Lung (tissue), 12 donors: ENCODE results near the gene NDUFA5. TPM values are rescaled to one million over a fixed set of nuclear protein-coding genes. Genes with fewer than 3 reads are reported as not detected.

Experiments used
- ATAC-seq: fragments of 200-7000 bp; cut with Tn5 transposase; one replicate; pipeline ENCODE4 v1.9.1; 2020; ENCODE audit warnings: moderate number of reproducible peaks; ENCODE audit not compliant: insufficient read depth, low FRiP score
- DNase-seq, 3 donors: peaks; one replicate each; pipeline ENCODE4 v3.0.0-alpha.2; 2013 to 2017
- H3K27ac ChIP-seq, 2 donors: one replicate each; pipeline ENCODE4 v1.5.1; 2013; ENCODE audit warnings: mild to moderate bottlenecking in 2 of 2, moderate library complexity in 2 of 2, control low read depth in 1 of 2, inconsistent platforms in 1 of 2, low read depth in 1 of 2, low read length in 1 of 2
- H3K27me3 ChIP-seq, 3 donors: one replicate each; pipeline ENCODE4 v1.5.1; 2013; ENCODE audit warnings: low read length in 2 of 3; ENCODE audit not compliant: control insufficient read depth in 3 of 3, insufficient read depth in 3 of 3
- H3K36me3 ChIP-seq, 4 donors: one replicate each; pipeline ENCODE4 v1.5.1; 2013; ENCODE audit warnings: low read length in 4 of 4, mild to moderate bottlenecking in 1 of 4, moderate library complexity in 1 of 4; ENCODE audit not compliant: control insufficient read depth in 4 of 4, insufficient read depth in 4 of 4
- H3K4me1 ChIP-seq, 5 donors: one replicate each; pipeline ENCODE4 v1.5.1; 2013; ENCODE audit warnings: low read length in 5 of 5, mild to moderate bottlenecking in 2 of 5, moderate library complexity in 1 of 5; ENCODE audit not compliant: control insufficient read depth in 5 of 5, insufficient read depth in 5 of 5
- H3K4me3 ChIP-seq: one replicate; pipeline ENCODE4 v1.5.1; 2013; ENCODE audit warnings: mild to moderate bottlenecking, control low read depth, moderate library complexity
- H3K9ac ChIP-seq, 2 donors: one replicate each; pipeline ENCODE4 v1.5.1; 2013; ENCODE audit warnings: low read length in 2 of 2, control low read depth in 1 of 2; ENCODE audit not compliant: insufficient read depth in 1 of 2
- H3K9me3 ChIP-seq, 4 donors: one replicate each; pipeline ENCODE4 v1.5.1; 2013; ENCODE audit warnings: low read length in 3 of 4, mild to moderate bottlenecking in 1 of 4, moderate library complexity in 1 of 4; ENCODE audit not compliant: control insufficient read depth in 4 of 4, insufficient read depth in 3 of 4
- CTCF ChIP-seq: IDR thresholded peaks from 2 replicates; pipeline ENCODE4 v1.5.1; 2012; ENCODE audit warnings: mild to moderate bottlenecking; ENCODE audit errors: control extremely low read depth, extremely low read depth
- WGBS, 2 donors: extraction: QIAGEN DNeasy Blood & Tissue Kit; methylation state at CpG; one replicate each; pipeline ENCODE4 v1.1.7; 2013; 5-methylcytosine and 5-hydroxymethylcytosine counted together
- polyA plus RNA-seq, 2 donors: library from polyadenylated mRNA; stranded (reverse); fragments of 200-250 nt; gene quantifications; one replicate each; pipeline ENCODE4 v1.2.1, GENCODE V29; 2013
- total RNA-seq, 2 donors: library from RNA; depleted of rRNA in 1 of 2; stranded (reverse); fragments of >200 nt in 1 of 2; gene quantifications; one replicate each; pipeline ENCODE4 v1.2.1, GENCODE V29; 2014 to 2021
- donor health status: control.
- donor health status: control.
- donor health status: Bipolar disorder and iron deficiency.
- donor health status: healthy.
- donor health status: DM: yes; HTN: yes; CAD: no.

The NDUFA5 gene
- total and polyA plus RNA-seq, 4 donors, result 36.5 to 104 (median 66.7) TPM

- H3K4me1 ChIP-seq, result peaks cover 0 to 6% (median 2%) of the 10 kb centered on the region in 5 donors
- no peak for ATAC-seq
- H3K27ac ChIP-seq, result no peak overlapping the region
- H3K9me3 ChIP-seq, result no peaks in the 10 kb centered on the region
- H3K4me3 ChIP-seq, result no peak overlapping the region
- H3K36me3 ChIP-seq, result peaks cover 0 to 5% (median 0%) of the 10 kb centered on the region in 4 donors
- TF ChIP-seq CTCF, result no peak
- no peak overlapping the region for H3K9ac ChIP-seq
- WGBS, 2 donors, result 88 to 98% methylated on average over 1 of the region's 1 CpG
- H3K27me3 ChIP-seq, result peaks cover 0 to 2% (median 0%) of the 10 kb centered on the region in 3 donors
- DNase-seq, result no peak
Observed at GRCh38 chr7:123538897-123539296, 18.7 kb downstream of the NDUFA5 start.

- Histone ChIP-seq H3K9me3 (no peaks in the 10 kb centered on the region), H3K4me3 (no peak overlapping the region), H3K4me1 (peaks cover 0 to 6% (median 3%) of the 10 kb centered on the region in 5 donors), H3K27ac (peak overlapping the region in 1 of 2 donors; percentile 9), H3K27me3 (peaks cover 0 to 3% (median 0%) of the 10 kb centered on the region in 3 donors), H3K9ac (no peak overlapping the region), H3K36me3 (peaks cover 0 to 3% (median 0%) of the 10 kb centered on the region in 4 donors)
- ATAC-seq (no peak), DNase-seq (no peak)
- WGBS, 2 donors, result 57 to 58% methylated on average over 7 of the region's 7 CpGs
- TF ChIP-seq CTCF, result no peak
Observed at GRCh38 chr7:123538189-123538714, 19.4 kb downstream of the NDUFA5 start.

GRCh38 chr7:123537026-123537642, 20.5 kb downstream of the NDUFA5 start:
- no peak for TF ChIP-seq CTCF
- no peak overlapping the region for H3K9ac ChIP-seq
- no peaks in the 10 kb centered on the region for H3K36me3 ChIP-seq
- H3K4me3 ChIP-seq, result no peak overlapping the region
- peaks cover 0 to 6% (median 3%) of the 10 kb centered on the region in 5 donors for H3K4me1 ChIP-seq
- H3K27me3 ChIP-seq, result peaks cover 0 to 5% (median 0%) of the 10 kb centered on the region in 3 donors
- DNase-seq (peak in 1 of 3 donors; percentile 46), ATAC-seq (no peak)
- H3K9me3 ChIP-seq, result no peaks in the 10 kb centered on the region
- WGBS, 2 donors, result 35 to 67% methylated on average over 3 of the region's 3 CpGs
- no peak overlapping the region for H3K27ac ChIP-seq
